ENCODE data around the gene PTP4A2. TPM values are rescaled to one million over a fixed set of nuclear protein-coding genes. Genes with fewer than 3 reads are reported as not detected.

Gene PTP4A2
- total and polyA plus RNA-seq, 2 experiments from 2014 or later = 300 to 354 TPM

- no peaks in the 10 kb centered on the region for H3K27me3 ChIP-seq
- no peak overlapping the region for H2AFZ ChIP-seq
- TF ChIP-seq CTCF (IDR thresholded peaks at IDR 0.05; ENCODE audit: poor library complexity) (no peak), EZH2phosphoT487 (IDR thresholded peaks at IDR 0.05; ENCODE audit: low read depth, severe bottlenecking, unreplicated experiment) (no peak), EZH2 (IDR thresholded peaks at IDR 0.05; ENCODE audit: borderline replicate concordance) (no peak)
- H3K9me3 ChIP-seq (ENCODE audit: low read depth) = no peaks in the 10 kb centered on the region
- H3K79me2 ChIP-seq = no peaks in the 10 kb centered on the region
- no peaks in the 10 kb centered on the region for H3K36me3 ChIP-seq (replicated peaks; ENCODE audit: insufficient read depth, low read depth)
- 82% methylated on average over 11 of the region's 11 CpGs for WGBS (ENCODE audit: low lambda C conversion rate, missing lambda C conversion rate)
- H4K20me1 ChIP-seq (ENCODE audit: insufficient read depth, poor library complexity, severe bottlenecking) = no peaks in the 10 kb centered on the region
- H3K27ac ChIP-seq = peak overlapping the region; percentile 29
- H3K9me2 ChIP-seq (replicated peaks; ENCODE audit: insufficient read depth) = no peaks in the 10 kb centered on the region
- DNase-seq (ENCODE audit: low spot score) = peak; percentile 53
- H3K4me2 ChIP-seq = peak overlapping the region; percentile 38
- H3K4me3 ChIP-seq = no peak overlapping the region
- H3K4me1 ChIP-seq (ENCODE audit: insufficient read depth) = peaks cover 5% of the 10 kb centered on the region
These were observed 62.4 kb downstream of the PTP4A2 start for GRCh38 chr1:31875636-31876236.

GRCh38 chr1:31874942-31875341 lies 63.2 kb downstream of the PTP4A2 start:
- no peak for DNase-seq (ENCODE audit: low spot score)
- Histone ChIP-seq H3K4me1 (ENCODE audit: insufficient read depth) (no peaks in the 10 kb centered on the region), H3K4me2 (no peak overlapping the region), H3K4me3 (no peak overlapping the region), H3K9me3 (ENCODE audit: low read depth) (no peaks in the 10 kb centered on the region), H2AFZ (no peak overlapping the region), H3K79me2 (no peaks in the 10 kb centered on the region), H4K20me1 (ENCODE audit: insufficient read depth, poor library complexity, severe bottlenecking) (no peaks in the 10 kb centered on the region), H3K9me2 (replicated peaks; ENCODE audit: insufficient read depth) (no peaks in the 10 kb centered on the region), H3K27ac (no peak overlapping the region), H3K36me3 (replicated peaks; ENCODE audit: insufficient read depth, low read depth) (no peaks in the 10 kb centered on the region), H3K27me3 (no peaks in the 10 kb centered on the region)
- TF ChIP-seq EZH2 (IDR thresholded peaks at IDR 0.05; ENCODE audit: borderline replicate concordance) = no peak
- TF ChIP-seq EZH2phosphoT487 (IDR thresholded peaks at IDR 0.05; ENCODE audit: low read depth, severe bottlenecking, unreplicated experiment) = no peak
- no peak for TF ChIP-seq CTCF (IDR thresholded peaks at IDR 0.05; ENCODE audit: poor library complexity)
- 90% methylated on average over 3 of the region's 3 CpGs for WGBS (ENCODE audit: low lambda C conversion rate, missing lambda C conversion rate)

- no peak overlapping the region for H2AFZ ChIP-seq
- no peaks in the 10 kb centered on the region for H3K79me2 ChIP-seq
- H3K9me2 ChIP-seq (replicated peaks; ENCODE audit: insufficient read depth) = no peaks in the 10 kb centered on the region
- no peaks in the 10 kb centered on the region for H3K4me1 ChIP-seq (ENCODE audit: insufficient read depth)
- TF ChIP-seq EZH2phosphoT487 (IDR thresholded peaks at IDR 0.05; ENCODE audit: low read depth, severe bottlenecking, unreplicated experiment) (no peak), CTCF (IDR thresholded peaks at IDR 0.05; ENCODE audit: poor library complexity) (no peak), EZH2 (IDR thresholded peaks at IDR 0.05; ENCODE audit: borderline replicate concordance) (no peak)
- DNase-seq (ENCODE audit: low spot score) = no peak
- no peaks in the 10 kb centered on the region for H3K27me3 ChIP-seq
- H3K4me3 ChIP-seq = no peak overlapping the region
- no peaks in the 10 kb centered on the region for H3K9me3 ChIP-seq (ENCODE audit: low read depth)
- WGBS (ENCODE audit: low lambda C conversion rate, missing lambda C conversion rate) = 69% methylated on average over 7 of the region's 7 CpGs
- no peak overlapping the region for H3K27ac ChIP-seq
- no peaks in the 10 kb centered on the region for H4K20me1 ChIP-seq (ENCODE audit: insufficient read depth, poor library complexity, severe bottlenecking)
- no peaks in the 10 kb centered on the region for H3K36me3 ChIP-seq (replicated peaks; ENCODE audit: insufficient read depth, low read depth)
- H3K4me2 ChIP-seq = no peak overlapping the region
These were observed 65.2 kb downstream of the PTP4A2 start for GRCh38 chr1:31872658-31873636.
